K562 (cell line): ENCODE data around the gene PIKFYVE. TPM values are rescaled to one million over a fixed set of nuclear protein-coding genes. Genes with fewer than 3 reads are reported as not detected.

Source experiments
- ARID1B ChIP-seq: fragments of 450-650 bp; IDR thresholded peaks from 2 replicates; pipeline ENCODE4 v1.6.1; 2016; ENCODE audit warnings: antibody characterized with exemption, mild to moderate bottlenecking, inconsistent platforms
- CBX3 ChIP-seq, 2 experiments: IDR thresholded peaks; 1 replicate in 1 of 2; 2 replicates in 1 of 2; pipeline ENCODE4 v1.6.1; 2012; ENCODE audit warnings: inconsistent platforms in 2 of 2, low read length in 2 of 2, borderline replicate concordance in 1 of 2, control low read depth in 1 of 2
- EWSR1 ChIP-seq: fragments of 450-650 bp; IDR thresholded peaks from 2 replicates; pipeline ENCODE4 v1.6.1; 2018; ENCODE audit warnings: borderline replicate concordance, mild to moderate bottlenecking, low read depth, moderate library complexity; ENCODE audit not compliant: partially characterized antibody
- KHSRP ChIP-seq: fragments of 450-650 bp; IDR thresholded peaks from 2 replicates; pipeline ENCODE4 v1.6.1; 2017
- LARP7 ChIP-seq: fragments of 450-650 bp; IDR thresholded peaks from 2 replicates; pipeline ENCODE4 v1.6.1; 2016
- RUNX1 ChIP-seq: sonication (generic); IDR thresholded peaks from 2 replicates; pipeline ENCODE4 v1.6.1; 2016; ENCODE audit warnings: antibody characterized with exemption, low read depth
- U2AF1 ChIP-seq: fragments of 200-400 bp; formaldehyde crosslinking; optimal IDR thresholded peaks from 2 replicates; pipeline ENCODE3; 2017; ENCODE audit warnings: mild to moderate bottlenecking, low read depth, low read length, moderate library complexity
- ZNF785 ChIP-seq: fragments of 250-450 bp; sonication (Bioruptor Pico); IDR thresholded peaks from 2 replicates; pipeline ENCODE4 v1.4.0; 2020; ENCODE audit warnings: mild to moderate bottlenecking
- polyA plus RNA-seq, 8 experiments: library from polyadenylated mRNA; depleted of rRNA in 4 of 8; stranded (reverse) in 5 of 8; unstranded in 3 of 8; fragments of >200 nt; fragmentation: Nextera tagmentation in 2 of 8; fragmentation: Illumina TruSeq in 1 of 8; extraction: Ambion mirVana in 2 of 8; extraction: Trizol in 1 of 8; gene quantifications; 2 replicates each; pipeline versions ENCODE4 v1.2.1 to v1.2.3, GENCODE V29; 2011 to 2014; ENCODE audit warnings: inconsistent platforms in 1 of 8, missing spikeins in 1 of 8
- total RNA-seq, 7 experiments: library from RNA; depleted of rRNA in 6 of 7; stranded (reverse); fragments of >200 nt in 6 of 7; fragmentation: Illumina TruSeq in 2 of 7; extraction: Trizol in 2 of 7; gene quantifications; 2 replicates each; pipeline versions ENCODE4 v1.2.1 to v1.2.3, GENCODE V29; 2011 to 2021; ENCODE audit warnings: low replicate concordance in 1 of 7
- TF ChIP-seq, protein P1 (sequence below): IDR thresholded peaks from 2 replicates; pipeline ENCODE4 v1.6.1; 2011; ENCODE audit warnings: borderline replicate concordance, low read depth, mild to moderate bottlenecking, moderate library complexity, low read length; ENCODE audit not compliant: insufficient read depth, poor library complexity, severe bottlenecking
- TF ChIP-seq, protein P2 (sequence below), 2 experiments: IDR thresholded peaks in 1 of 2; conservative IDR thresholded peaks in 1 of 2; 2 replicates each; pipeline ENCODE4 v1.6.1; 2016; ENCODE audit warnings: low read depth in 2 of 2, mild to moderate bottlenecking in 1 of 2, missing compliant biosample characterization in 1 of 2, missing genetic modification characterization in 1 of 2, moderate library complexity in 1 of 2
- TF ChIP-seq, protein P3 (sequence below): fragments of 450-650 bp; IDR thresholded peaks from 2 replicates; pipeline ENCODE4 v1.6.1; 2016; ENCODE audit warnings: low read depth
- TF ChIP-seq, protein P4 (sequence below), 2 experiments: fragments of 450-650 bp in 1 of 2; sonication (generic) in 1 of 2; formaldehyde crosslinking; conservative IDR thresholded peaks; 2 replicates each; pipeline versions ENCODE4 v1.4.0 to v1.8.1; 2020 to 2022; ENCODE audit warnings: mild to moderate bottlenecking in 1 of 2, missing genetic modification reagents in 1 of 2

PIKFYVE gene
- total and polyA plus RNA-seq, 9 of the 15 experiments (the other 6 are each of a cell fraction or from before 2014, with no cell fraction given): 3.6 to 25.6 (median 16.7) TPM

DNA sequence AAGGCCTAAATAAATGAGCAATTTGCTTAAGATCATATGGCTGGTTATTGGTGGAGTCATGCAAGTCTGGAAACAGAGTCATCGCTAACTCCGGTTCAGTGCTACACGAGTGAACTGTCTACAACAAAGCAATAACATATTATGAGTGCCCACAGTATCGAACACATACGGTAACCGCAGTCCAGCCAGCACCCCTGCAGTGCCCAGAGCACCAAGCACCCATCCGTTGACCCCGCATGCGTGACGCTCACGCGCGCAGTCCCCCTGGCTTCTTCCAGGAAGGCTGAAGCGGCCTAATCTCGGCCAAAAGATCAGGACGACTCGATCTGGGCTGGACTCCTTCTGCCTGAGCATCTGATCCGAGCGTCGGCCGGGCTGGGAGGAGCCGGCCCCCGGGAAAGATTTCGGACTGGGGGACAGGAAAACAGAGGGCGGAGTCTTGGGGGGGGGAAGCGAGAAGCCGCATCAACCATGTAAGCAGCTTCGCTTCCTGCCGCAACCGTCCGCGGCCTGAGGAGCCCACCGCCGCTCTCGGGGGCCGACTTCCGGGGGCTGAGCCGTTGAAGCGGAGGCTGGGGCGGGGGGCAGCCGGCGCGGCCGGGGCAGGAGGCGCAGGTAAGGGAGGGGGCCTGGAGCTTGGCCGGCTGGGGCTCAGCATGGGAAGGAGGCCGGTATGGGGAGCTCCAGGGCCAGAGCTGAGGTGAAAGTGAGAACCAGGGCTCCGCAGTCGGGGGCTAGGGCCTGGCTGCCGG is at the start of gene PIKFYVE (continued):
- TF ChIP-seq, protein P1, sequence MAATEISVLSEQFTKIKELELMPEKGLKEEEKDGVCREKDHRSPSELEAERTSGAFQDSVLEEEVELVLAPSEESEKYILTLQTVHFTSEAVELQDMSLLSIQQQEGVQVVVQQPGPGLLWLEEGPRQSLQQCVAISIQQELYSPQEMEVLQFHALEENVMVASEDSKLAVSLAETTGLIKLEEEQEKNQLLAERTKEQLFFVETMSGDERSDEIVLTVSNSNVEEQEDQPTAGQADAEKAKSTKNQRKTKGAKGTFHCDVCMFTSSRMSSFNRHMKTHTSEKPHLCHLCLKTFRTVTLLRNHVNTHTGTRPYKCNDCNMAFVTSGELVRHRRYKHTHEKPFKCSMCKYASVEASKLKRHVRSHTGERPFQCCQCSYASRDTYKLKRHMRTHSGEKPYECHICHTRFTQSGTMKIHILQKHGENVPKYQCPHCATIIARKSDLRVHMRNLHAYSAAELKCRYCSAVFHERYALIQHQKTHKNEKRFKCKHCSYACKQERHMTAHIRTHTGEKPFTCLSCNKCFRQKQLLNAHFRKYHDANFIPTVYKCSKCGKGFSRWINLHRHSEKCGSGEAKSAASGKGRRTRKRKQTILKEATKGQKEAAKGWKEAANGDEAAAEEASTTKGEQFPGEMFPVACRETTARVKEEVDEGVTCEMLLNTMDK: no peak
- no peak for TF ChIP-seq KHSRP
- TF ChIP-seq, protein P2, sequence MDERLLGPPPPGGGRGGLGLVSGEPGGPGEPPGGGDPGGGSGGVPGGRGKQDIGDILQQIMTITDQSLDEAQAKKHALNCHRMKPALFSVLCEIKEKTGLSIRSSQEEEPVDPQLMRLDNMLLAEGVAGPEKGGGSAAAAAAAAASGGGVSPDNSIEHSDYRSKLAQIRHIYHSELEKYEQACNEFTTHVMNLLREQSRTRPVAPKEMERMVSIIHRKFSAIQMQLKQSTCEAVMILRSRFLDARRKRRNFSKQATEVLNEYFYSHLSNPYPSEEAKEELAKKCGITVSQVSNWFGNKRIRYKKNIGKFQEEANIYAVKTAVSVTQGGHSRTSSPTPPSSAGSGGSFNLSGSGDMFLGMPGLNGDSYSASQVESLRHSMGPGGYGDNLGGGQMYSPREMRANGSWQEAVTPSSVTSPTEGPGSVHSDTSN (CRISPR knock-in tag; IDR thresholded peaks at IDR 0.05; ENCODE audit: low read depth): no peak
- TF ChIP-seq, protein P2 (tag; conservative IDR thresholded peaks at IDR 0.05; ENCODE audit: low read depth): no peak
- TF ChIP-seq, protein P3, sequence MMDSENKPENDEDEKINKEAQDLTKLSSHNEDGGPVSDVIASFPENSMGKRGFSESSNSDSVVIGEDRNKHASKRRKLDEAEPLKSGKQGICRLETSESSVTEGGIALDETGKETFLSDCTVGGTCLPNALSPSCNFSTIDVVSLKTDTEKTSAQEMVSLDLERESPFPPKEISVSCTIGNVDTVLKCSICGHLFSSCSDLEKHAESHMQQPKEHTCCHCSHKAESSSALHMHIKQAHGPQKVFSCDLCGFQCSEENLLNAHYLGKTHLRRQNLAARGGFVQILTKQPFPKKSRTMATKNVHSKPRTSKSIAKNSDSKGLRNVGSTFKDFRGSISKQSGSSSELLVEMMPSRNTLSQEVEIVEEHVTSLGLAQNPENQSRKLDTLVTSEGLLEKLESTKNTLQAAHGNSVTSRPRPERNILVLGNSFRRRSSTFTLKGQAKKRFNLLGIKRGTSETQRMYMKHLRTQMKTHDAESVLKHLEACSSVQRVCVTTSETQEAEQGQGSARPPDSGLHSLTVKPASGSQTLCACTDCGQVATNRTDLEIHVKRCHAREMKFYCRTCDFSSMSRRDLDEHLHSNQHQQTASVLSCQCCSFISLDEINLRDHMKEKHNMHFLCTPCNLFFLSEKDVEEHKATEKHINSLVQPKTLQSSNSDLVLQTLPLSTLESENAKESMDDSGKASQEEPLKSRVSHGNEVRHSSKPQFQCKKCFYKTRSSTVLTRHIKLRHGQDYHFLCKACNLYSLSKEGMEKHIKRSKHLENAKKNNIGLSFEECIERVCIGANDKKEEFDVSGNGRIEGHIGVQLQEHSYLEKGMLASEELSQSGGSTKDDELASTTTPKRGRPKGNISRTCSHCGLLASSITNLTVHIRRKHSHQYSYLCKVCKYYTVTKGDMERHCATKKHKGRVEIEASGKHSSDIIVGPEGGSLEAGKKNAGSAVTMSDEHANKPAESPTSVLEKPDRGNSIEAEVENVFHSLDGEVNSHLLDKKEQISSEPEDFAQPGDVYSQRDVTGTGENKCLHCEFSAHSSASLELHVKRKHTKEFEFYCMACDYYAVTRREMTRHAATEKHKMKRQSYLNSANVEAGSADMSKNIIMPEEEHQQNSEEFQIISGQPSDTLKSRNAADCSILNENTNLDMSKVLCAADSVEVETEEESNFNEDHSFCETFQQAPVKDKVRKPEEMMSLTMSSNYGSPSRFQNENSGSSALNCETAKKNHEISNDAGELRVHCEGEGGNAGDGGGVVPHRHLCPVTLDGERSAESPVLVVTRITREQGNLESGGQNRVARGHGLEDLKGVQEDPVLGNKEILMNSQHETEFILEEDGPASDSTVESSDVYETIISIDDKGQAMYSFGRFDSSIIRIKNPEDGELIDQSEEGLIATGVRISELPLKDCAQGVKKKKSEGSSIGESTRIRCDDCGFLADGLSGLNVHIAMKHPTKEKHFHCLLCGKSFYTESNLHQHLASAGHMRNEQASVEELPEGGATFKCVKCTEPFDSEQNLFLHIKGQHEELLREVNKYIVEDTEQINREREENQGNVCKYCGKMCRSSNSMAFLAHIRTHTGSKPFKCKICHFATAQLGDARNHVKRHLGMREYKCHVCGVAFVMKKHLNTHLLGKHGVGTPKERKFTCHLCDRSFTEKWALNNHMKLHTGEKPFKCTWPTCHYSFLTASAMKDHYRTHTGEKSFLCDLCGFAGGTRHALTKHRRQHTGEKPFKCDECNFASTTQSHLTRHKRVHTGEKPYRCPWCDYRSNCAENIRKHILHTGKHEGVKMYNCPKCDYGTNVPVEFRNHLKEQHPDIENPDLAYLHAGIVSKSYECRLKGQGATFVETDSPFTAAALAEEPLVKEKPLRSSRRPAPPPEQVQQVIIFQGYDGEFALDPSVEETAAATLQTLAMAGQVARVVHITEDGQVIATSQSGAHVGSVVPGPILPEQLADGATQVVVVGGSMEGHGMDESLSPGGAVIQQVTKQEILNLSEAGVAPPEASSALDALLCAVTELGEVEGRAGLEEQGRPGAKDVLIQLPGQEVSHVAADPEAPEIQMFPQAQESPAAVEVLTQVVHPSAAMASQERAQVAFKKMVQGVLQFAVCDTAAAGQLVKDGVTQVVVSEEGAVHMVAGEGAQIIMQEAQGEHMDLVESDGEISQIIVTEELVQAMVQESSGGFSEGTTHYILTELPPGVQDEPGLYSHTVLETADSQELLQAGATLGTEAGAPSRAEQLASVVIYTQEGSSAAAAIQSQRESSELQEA: no peak
- TF ChIP-seq U2AF1: no peak
- no peak for TF ChIP-seq RUNX1
- TF ChIP-seq ZNF785 (CRISPR knock-in tag): no peak
- no peak for TF ChIP-seq LARP7
- peak; percentile 28; the same call in 1 of the 2 replicates for TF ChIP-seq ARID1B
- TF ChIP-seq, protein P4, sequence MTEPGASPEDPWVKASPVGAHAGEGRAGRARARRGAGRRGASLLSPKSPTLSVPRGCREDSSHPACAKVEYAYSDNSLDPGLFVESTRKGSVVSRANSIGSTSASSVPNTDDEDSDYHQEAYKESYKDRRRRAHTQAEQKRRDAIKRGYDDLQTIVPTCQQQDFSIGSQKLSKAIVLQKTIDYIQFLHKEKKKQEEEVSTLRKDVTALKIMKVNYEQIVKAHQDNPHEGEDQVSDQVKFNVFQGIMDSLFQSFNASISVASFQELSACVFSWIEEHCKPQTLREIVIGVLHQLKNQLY (CRISPR knock-in tag; conservative IDR thresholded peaks at IDR 0.05): no peak
- peak in 1 of 2 experiments; percentile 16; a peak in 1 of 3 replicates for TF ChIP-seq CBX3 (IDR thresholded peaks at IDR 0.05; ENCODE audit: borderline replicate concordance in 1 of 2, low read length in 2 of 2)
- no peak for TF ChIP-seq EWSR1
